ENCODE results near the gene NLRP7.

DNA sequence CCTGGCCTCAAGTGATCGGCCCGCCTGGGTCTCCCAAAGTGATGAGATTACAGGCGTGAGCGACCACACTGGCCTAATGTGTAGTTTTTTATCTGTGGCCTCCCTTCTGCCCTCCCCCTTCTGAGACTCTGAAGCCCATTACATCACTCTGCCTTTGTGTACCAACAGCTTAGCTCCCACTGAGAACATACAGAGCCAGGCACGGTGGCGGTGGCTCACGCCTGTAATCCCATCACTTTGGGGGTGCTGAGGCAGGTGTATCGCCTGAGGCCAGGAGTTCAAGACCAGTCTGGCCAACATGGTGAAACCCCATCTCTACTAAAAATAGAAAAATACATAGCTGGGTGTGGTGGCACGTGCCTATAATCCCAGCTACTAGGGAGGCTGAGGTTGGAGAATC is 28.8 kb downstream of the NLRP7 start:
- TF ChIP-seq, protein P1, sequence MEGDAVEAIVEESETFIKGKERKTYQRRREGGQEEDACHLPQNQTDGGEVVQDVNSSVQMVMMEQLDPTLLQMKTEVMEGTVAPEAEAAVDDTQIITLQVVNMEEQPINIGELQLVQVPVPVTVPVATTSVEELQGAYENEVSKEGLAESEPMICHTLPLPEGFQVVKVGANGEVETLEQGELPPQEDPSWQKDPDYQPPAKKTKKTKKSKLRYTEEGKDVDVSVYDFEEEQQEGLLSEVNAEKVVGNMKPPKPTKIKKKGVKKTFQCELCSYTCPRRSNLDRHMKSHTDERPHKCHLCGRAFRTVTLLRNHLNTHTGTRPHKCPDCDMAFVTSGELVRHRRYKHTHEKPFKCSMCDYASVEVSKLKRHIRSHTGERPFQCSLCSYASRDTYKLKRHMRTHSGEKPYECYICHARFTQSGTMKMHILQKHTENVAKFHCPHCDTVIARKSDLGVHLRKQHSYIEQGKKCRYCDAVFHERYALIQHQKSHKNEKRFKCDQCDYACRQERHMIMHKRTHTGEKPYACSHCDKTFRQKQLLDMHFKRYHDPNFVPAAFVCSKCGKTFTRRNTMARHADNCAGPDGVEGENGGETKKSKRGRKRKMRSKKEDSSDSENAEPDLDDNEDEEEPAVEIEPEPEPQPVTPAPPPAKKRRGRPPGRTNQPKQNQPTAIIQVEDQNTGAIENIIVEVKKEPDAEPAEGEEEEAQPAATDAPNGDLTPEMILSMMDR (conservative IDR thresholded peaks at IDR 0.05; ENCODE audit: low read depth, low read length) = no peak
- TF ChIP-seq EZH2 (IDR thresholded peaks at IDR 0.05; ENCODE audit: borderline replicate concordance, low read depth, low read length, poor library complexity, severe bottlenecking) = no peak
